Activated CD4-positive, alpha-beta T cell treated with anti-CD3 and anti-CD28 coated beads, Interleukin-2, amount 50 U/mL, for 48 hours (primary cell): ENCODE data around the gene CYP3A7.
"Not testable (repeated sequence)": the region's sequence is repeated elsewhere in the genome, so short reads cannot be mapped to it uniquely, and the experiment has no call there.

Experiments used
- DNase-seq, 2 experiments: peaks; one replicate each; pipeline ENCODE4 v3.0.0-alpha.2; 2020

CYP3A7 gene

GRCh38 chr7:99665312-99666012 lies 69.5 kb downstream of the CYP3A7 start:
- no peak for DNase-seq

- DNase-seq = not testable (repeated sequence)
Measured at GRCh38 chr7:99657879-99658278, 77.1 kb downstream of the CYP3A7 start.
